NCI-H146 treated with DMSO at 0.1 percent for 48 hours (cell line): ENCODE results near the gene PRDX1.

Experiments
- DNase-seq: peaks from one replicate; lab custom pipeline; 2025; ENCODE audit not compliant: unreplicated experiment; lab: John Stamatoyannopoulos, UW

Gene PRDX1

DNA sequence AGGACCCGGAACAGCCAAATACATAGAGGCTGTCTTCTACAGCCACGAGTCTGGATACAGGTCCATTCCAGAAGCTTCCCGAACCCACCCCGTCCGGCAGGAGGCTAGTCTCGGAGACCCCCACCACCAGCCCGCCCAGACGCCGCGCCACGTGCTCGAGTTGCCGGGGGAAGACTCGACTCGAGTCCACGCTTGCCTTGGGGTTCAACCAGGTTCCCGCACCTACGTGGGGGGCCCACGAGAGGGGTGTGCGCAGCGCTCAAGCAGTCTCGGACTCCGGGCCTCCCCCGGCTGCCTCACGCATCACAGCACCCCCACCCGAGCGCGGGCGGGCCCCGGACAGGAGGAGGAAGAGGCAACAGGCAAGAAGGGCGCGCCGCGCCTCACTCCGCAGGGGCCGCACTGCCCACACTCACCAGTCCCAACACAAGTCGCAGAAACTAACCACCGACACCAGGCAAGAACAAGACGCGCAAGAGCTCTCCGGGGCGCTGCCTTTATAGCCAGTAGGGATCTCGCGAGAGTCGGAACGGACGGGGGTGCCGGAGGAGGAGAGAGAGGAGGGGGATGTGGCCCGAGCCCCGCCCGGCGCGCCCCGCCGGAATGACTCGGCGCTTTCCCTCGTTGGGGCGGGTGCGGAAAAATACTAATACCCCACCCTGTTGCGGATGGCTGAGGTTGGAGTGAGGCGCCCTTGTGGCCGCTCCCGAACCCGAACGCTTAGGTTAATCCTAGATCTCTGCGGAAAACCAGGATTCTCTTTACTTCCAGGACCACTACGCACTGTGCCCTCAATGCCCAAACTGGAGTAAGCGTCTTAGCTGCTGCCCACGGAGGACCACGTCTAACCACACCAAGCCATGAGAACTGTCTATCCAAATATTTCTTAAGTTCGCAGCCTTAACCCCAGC is at the start of gene PRDX1:
Gene PRDX1, minus strand, starts transcription at position 472 of the 911 bp plus-strand sequence. CDS start 2,841 bp downstream, outside the sequence.
- DNase-seq, result peak; percentile 73

- no peak for DNase-seq
Measured at GRCh38 chr1:45570631-45571030, 48.9 kb upstream of the PRDX1 start.

DNA sequence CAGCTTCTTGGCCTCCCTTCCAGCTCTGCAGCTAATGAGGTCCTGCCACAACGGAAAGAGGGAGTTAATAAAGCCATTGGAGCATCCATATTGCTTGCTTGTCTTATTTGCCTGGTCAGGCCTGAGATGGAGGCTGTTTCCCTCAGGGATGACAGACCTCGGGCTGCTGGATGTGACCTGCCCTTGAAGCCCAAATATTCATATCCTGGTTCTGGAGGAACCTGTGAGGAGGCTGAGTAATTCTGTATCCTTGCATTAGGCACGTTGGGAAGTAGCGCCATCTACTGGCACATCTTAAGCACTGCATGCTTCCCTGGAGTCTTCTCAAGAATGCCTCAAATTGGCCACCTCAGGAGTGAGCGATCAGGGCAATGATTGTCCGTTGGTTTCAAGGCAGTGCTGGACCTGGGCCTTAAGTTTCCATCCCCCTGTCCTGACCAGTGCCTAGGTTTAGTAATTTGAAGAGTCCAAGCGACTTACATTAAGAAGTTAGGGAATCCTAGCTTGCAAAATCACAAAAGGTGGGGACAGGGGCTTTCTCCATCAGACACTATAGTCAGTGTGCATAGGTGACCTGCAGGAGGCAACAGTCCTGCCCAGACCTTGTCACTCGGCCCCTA is 48.4 kb upstream of the PRDX1 start:
- DNase-seq, result peak; percentile 23

DNA sequence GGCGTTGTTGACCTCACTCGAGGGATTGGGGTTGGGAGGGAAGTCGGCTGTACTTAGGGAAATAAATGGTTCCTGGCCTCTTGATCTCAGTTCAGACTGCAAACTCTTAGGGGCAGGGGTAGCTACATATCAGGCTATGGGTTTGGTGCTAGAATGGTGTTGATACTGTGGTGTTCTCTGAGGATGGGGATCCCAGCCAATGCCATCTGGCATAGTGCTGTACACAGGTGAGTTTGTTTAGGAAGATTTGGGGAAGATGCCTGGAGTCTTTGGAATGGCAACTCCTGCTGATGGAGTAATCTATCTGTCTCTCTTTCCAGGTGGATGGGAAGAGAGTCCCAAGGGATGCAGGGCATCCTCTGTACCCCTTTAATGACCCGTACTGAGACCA is 47.9 kb upstream of the PRDX1 start:
- no peak for DNase-seq

GRCh38 chr1:45568421-45568820 is 46.7 kb upstream of the PRDX1 start:
- no peak for DNase-seq

DNA sequence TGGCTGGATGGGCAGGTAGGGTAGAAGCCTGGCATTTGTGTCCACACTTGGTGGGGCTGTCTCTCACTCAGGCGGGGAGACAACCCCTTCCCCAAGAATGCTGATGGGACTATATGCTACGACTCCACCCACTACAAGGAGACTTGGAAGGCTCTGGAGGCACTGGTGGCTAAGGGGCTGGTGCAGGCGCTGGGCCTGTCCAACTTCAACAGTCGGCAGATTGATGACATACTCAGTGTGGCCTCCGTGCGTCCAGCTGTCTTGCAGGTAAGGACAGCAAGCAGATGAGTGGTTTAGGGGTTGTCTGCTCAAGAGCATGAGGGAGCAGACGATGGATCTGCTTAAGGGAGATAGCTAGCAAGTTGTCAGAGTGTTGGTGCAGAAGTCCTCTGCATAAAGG is 46.2 kb upstream of the PRDX1 start:
- DNase-seq, result no peak

DNA sequence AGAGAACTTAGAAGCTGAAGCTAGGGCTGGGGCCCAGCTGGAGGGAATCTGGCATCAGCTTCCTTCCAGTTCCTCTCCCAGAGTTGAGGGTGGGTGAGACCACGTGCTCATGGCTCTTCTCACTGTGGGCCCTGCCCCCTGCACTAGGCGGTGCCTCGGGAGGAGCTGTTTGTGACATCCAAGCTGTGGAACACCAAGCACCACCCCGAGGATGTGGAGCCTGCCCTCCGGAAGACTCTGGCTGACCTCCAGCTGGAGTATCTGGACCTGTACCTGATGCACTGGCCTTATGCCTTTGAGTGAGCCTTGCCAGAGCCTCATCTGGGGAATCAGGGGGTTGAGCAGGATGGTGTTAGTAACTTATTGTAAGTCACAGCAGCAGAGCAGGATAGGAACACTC is 45.0 kb upstream of the PRDX1 start:
- no peak for DNase-seq

DNA sequence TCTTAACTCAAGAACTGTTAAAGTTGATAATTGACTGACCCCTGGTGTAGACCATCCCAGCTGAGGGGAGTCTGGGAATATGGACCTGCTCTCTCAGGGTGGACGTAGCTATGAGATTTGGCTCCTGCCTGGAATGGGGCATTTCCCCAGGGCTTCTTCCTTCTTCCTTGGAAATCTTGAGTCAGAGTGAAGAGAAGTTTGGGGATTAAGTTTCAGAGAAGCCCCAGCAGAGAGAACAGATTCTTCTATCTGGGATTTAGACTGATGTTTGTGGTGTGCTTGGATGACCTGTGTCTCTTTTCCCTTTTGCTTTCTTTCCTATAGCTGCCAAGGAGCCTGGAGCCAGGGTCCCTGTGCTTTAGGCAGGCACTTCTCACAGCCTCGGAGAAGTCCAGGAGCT is 42.2 kb upstream of the PRDX1 start:
- no peak for DNase-seq

- no peak for DNase-seq
Measured at GRCh38 chr1:45557422-45557944, 35.8 kb upstream of the PRDX1 start.

DNA sequence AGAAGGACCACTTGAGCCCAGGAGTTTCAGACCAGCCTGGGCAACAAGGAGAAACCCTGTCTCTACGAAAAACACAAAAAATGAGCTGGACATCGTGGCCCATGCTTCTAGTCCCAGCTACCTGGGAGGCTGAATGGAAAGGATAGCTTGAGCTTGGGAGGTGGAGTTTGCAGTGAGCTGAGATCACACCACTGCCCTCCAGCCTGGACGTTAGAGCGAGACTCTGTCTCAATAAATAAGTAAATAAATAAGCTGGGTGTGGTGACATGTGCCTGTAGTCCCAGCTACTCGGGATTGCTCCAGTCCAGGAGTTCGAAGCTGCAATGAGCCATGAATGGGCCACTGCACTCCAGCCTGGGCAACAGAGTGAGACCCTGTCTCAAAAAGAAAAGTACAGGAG is 32.5 kb upstream of the PRDX1 start:
- DNase-seq, result no peak

DNA sequence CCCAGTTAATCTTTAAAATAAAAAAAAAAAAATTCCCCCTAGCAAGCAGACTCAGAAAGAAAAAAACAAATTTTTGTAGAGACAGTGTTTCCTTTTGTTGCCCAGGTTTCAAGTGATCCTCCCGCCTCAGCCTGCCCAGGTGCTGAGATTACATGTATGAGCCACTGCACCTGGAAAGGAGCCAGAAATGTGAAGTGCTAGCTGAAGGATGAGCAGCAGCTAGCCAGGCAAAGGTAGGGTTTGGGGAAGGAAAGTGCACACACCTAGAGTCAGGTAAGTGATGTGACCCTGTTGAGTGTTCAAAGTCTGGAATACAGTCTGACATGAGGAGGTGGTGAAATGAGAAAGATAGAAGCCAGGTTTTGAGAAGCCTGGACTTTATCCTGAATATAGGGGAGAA is 30.6 kb upstream of the PRDX1 start:
- DNase-seq, result no peak

DNA sequence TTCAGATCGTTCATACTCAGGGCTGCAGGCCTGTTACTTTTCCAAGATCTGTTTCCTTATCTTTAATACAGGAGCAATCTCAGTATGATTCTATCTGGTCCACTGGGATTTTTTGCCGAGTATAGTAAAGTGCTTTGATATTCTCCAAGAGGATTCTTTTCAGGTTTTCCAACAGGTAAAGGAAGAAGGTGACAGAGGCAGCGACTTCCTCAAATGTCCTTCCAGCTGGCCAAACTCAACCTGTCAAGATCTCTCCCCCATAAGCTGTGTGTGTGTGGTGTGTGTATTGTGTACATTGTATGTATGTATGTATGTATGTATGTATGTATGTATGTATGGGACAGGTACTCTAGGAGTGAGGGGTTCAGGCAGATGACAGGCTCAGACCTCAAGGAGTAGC is 30.0 kb upstream of the PRDX1 start:
- DNase-seq, result no peak

GRCh38 chr1:45550401-45551351 is 29.0 kb upstream of the PRDX1 start, which contains the start of gene AKR1A1:
AKR1A1 (plus strand) TSS chr1:45550826; CDS start chr1:45561795, 10,969 bp downstream.
- peak; percentile 74 for DNase-seq

- no peak for DNase-seq
Measured at GRCh38 chr1:45545553-45546310, 24.0 kb upstream of the PRDX1 start.

DNA sequence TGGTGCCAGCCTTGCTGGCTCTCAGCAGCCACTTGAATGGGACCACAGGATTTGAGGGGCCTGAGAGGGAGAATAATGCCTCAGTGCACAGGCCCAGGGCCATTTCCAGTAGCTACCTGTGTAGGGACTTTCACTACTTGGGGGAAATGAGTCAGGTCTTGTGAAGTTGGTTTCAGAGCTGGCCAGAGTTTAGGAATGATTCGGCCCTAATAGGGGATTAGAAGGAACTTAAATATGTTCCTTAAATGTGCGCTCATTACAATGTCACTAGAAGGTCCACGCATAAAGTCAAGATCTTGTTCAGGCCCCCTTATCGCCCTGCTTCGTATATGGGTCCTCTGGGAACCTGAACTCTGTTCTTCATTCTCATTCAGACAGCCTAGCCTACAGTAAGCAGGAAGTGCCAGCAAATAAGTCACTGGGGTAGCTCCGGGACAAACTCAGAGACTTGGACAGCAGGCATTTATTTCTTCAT is 23.4 kb upstream of the PRDX1 start:
- no peak for DNase-seq

DNA sequence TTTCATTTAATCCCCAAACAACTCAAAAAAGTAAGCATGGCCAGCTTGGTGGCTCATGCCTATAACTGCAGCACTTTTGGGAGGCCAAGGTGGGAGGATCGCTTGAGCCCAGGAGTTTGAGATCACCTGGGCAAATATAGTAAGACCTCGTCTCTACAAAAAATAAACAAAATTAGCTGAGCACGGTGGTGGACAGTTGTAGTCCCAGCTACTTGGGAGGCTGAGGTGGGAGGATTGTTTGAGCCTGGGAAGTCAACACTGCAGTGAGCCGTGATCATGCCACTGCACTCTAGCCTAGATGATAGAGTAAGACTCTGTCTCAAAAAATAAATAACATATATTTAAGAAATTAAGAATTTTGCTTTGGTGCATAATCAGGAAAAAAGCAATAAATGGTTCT is 22.8 kb upstream of the PRDX1 start:
- no peak for DNase-seq

DNA sequence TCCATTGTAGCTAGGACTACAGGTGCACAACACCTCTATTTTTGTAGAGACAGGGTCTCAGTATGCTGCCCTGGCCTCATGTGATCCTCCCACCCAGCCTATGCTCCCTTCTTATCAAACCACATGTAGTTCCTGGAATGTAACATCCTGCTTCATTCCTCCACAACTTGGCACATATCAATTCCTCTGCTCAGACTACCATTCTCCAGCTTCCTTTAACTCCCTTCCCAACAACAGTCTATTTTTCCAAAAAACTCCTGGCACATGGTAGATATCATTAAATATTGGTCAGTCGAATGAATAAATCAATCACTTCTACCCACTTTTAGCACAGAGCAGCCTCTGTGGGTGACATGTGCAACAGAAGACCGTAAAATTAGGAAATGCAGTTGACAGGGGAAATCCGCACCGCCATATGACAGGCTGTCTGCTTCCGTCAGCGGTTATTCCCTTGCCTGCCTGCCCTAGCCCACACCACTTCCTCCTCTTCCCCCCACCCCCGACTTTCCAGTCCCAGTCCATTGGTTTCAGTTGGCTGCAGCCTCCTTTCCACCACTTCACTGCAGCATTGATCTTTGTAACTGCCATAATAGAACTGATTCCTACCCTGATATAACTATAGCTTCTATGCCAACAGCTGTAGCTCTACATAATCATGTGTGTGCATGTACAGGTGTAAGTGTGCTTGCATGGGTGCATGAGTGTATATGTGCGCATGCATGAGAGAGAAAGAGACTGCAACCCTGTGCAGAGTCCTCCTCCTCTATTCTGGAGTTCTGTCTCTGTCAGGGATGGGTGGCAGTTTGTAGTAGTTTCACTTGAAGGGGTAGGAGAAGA is 22.1 kb upstream of the PRDX1 start:
- DNase-seq, result no peak

DNA sequence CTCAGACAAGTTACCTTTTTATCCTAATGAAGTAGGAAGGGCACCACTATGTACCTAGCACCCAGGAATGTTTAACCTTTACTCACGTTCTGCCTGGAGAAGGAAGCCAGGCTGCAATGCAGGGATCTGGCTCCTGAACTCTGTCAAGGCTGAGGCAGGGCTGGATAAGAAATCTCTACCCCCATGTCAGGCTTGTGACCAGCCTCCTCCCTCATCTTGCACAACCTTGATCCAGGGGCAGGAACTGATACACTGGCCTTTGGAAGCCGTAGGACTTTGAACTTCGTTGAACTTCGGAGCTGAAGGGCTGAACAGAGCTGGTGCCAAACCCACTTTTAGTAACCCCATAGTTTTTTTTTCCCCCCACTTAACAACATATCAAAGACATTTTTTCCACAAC is 20.9 kb upstream of the PRDX1 start:
- no peak for DNase-seq

- DNase-seq, result no peak
Measured at GRCh38 chr1:45541193-45541592, 19.5 kb upstream of the PRDX1 start.
